Measurements from ENCODE around the gene LRRC27. TPM values are rescaled to one million over a fixed set of nuclear protein-coding genes. Genes with fewer than 3 reads are reported as not detected.
A peak's percentile ranks its signal among the peaks of the same experiment; 100 is the strongest.
"Not testable (repeated sequence)": the region's sequence is repeated elsewhere in the genome, so short reads cannot be mapped to it uniquely, and the experiment has no call there.

Gene LRRC27
- total RNA-seq, result 1 to 10 TPM; 3.5 to 3.8 TPM

GRCh38 chr10:132331601-132332432 is at the start of gene LRRC27:
Gene LRRC27 (plus strand): TSS chr10:132332193. CDS start chr10:132333525, 1,332 bp downstream.
- Mint-ChIP-seq H3K27ac (peak within 1 kb of the TSS; percentile 90), H3K9me3 (peaks cover 9% of the 10 kb centered on the region), H3K36me3 (peaks cover 43% of the 10 kb centered on the region), H3K27me3 (no peaks in the 10 kb centered on the region), H3K4me3 (peak within 1 kb of the TSS; percentile 91), H3K4me1 (peaks cover 60% of the 10 kb centered on the region)
- peak; percentile 99 for DNase-seq

GRCh38 chr10:132282667-132283603 is 49.1 kb upstream of the LRRC27 start:
- Mint-ChIP-seq H3K9me3 (no peaks in the 10 kb centered on the region), H3K4me1 (no peaks in the 10 kb centered on the region), H3K4me3 (no peak overlapping the region), H3K36me3 (peaks cover 2% of the 10 kb centered on the region), H3K27ac (no peak overlapping the region), H3K27me3 (no peaks in the 10 kb centered on the region)
- no peak for DNase-seq

- Mint-ChIP-seq H3K27ac (no peak overlapping the region), H3K27me3 (no peaks in the 10 kb centered on the region), H3K9me3 (no peaks in the 10 kb centered on the region), H3K4me1 (no peaks in the 10 kb centered on the region), H3K36me3 (peaks cover 2% of the 10 kb centered on the region), H3K4me3 (no peak overlapping the region)
- no peak for DNase-seq
These were observed 48.2 kb upstream of the LRRC27 start for GRCh38 chr10:132283604-132284382.

- H3K27ac Mint-ChIP-seq, result no peak overlapping the region
- DNase-seq, result no peak
- H3K36me3 Mint-ChIP-seq, result peaks cover 2% of the 10 kb centered on the region
- no peak overlapping the region for H3K4me3 Mint-ChIP-seq
- H3K9me3 Mint-ChIP-seq, result no peaks in the 10 kb centered on the region
- H3K4me1 Mint-ChIP-seq, result no peaks in the 10 kb centered on the region
- H3K27me3 Mint-ChIP-seq, result no peaks in the 10 kb centered on the region
These were observed 42.6 kb upstream of the LRRC27 start for GRCh38 chr10:132289439-132289838.

GRCh38 chr10:132290631-132291030 is 41.4 kb upstream of the LRRC27 start:
- no peak overlapping the region for H3K4me3 Mint-ChIP-seq
- no peak for DNase-seq
- no peaks in the 10 kb centered on the region for H3K4me1 Mint-ChIP-seq
- H3K27me3 Mint-ChIP-seq, result no peaks in the 10 kb centered on the region
- no peak overlapping the region for H3K27ac Mint-ChIP-seq
- no peaks in the 10 kb centered on the region for H3K9me3 Mint-ChIP-seq
- peaks cover 2% of the 10 kb centered on the region for H3K36me3 Mint-ChIP-seq

- H3K36me3 Mint-ChIP-seq, result peaks cover 2% of the 10 kb centered on the region
- no peak for DNase-seq
- H3K4me1 Mint-ChIP-seq, result no peaks in the 10 kb centered on the region
- no peaks in the 10 kb centered on the region for H3K9me3 Mint-ChIP-seq
- H3K27me3 Mint-ChIP-seq, result no peaks in the 10 kb centered on the region
- H3K27ac Mint-ChIP-seq, result no peak overlapping the region
- no peak overlapping the region for H3K4me3 Mint-ChIP-seq
These were observed 40.2 kb upstream of the LRRC27 start for GRCh38 chr10:132291826-132292225.

- H3K4me3 Mint-ChIP-seq, result no peak overlapping the region
- H3K4me1 Mint-ChIP-seq, result no peaks in the 10 kb centered on the region
- H3K27ac Mint-ChIP-seq, result no peak overlapping the region
- no peaks in the 10 kb centered on the region for H3K27me3 Mint-ChIP-seq
- no peaks in the 10 kb centered on the region for H3K9me3 Mint-ChIP-seq
- peaks cover 2% of the 10 kb centered on the region for H3K36me3 Mint-ChIP-seq
- no peak for DNase-seq
These were observed 39.4 kb upstream of the LRRC27 start for GRCh38 chr10:132292287-132293200.

GRCh38 chr10:132293201-132293812 is 38.7 kb upstream of the LRRC27 start:
- Mint-ChIP-seq H3K27ac (no peak overlapping the region), H3K4me1 (no peaks in the 10 kb centered on the region), H3K9me3 (no peaks in the 10 kb centered on the region), H3K27me3 (no peaks in the 10 kb centered on the region), H3K4me3 (no peak overlapping the region), H3K36me3 (peaks cover 2% of the 10 kb centered on the region)
- no peak for DNase-seq

- no peak overlapping the region for H3K4me3 Mint-ChIP-seq
- DNase-seq, result no peak
- H3K36me3 Mint-ChIP-seq, result peaks cover 2% of the 10 kb centered on the region
- H3K9me3 Mint-ChIP-seq, result no peaks in the 10 kb centered on the region
- no peak overlapping the region for H3K27ac Mint-ChIP-seq
- no peaks in the 10 kb centered on the region for H3K4me1 Mint-ChIP-seq
- no peaks in the 10 kb centered on the region for H3K27me3 Mint-ChIP-seq
These were observed 38.0 kb upstream of the LRRC27 start for GRCh38 chr10:132293813-132294520.

GRCh38 chr10:132294561-132295318 is 37.3 kb upstream of the LRRC27 start:
- Mint-ChIP-seq H3K4me3 (no peak overlapping the region), H3K9me3 (no peaks in the 10 kb centered on the region), H3K27me3 (no peaks in the 10 kb centered on the region), H3K4me1 (no peaks in the 10 kb centered on the region), H3K27ac (no peak overlapping the region), H3K36me3 (peaks cover 2% of the 10 kb centered on the region)
- DNase-seq, result no peak

GRCh38 chr10:132295481-132295880 is 36.5 kb upstream of the LRRC27 start:
- not testable (repeated sequence) for H3K36me3 Mint-ChIP-seq, H3K9me3 Mint-ChIP-seq, DNase-seq, H3K4me3 Mint-ChIP-seq, H3K4me1 Mint-ChIP-seq, H3K27me3 Mint-ChIP-seq, H3K27ac Mint-ChIP-seq

- DNase-seq, result no peak
- Mint-ChIP-seq H3K27ac (no peak overlapping the region), H3K4me3 (no peak overlapping the region), H3K27me3 (no peaks in the 10 kb centered on the region), H3K36me3 (no peaks in the 10 kb centered on the region), H3K4me1 (no peaks in the 10 kb centered on the region), H3K9me3 (no peaks in the 10 kb centered on the region)
These were observed 35.1 kb upstream of the LRRC27 start for GRCh38 chr10:132296666-132297443.
